KG1 (cell line): ENCODE results near the gene CEP55.
"Not testable (repeated sequence)": the region's sequence is repeated elsewhere in the genome, so short reads cannot be mapped to it uniquely, and the experiment has no call there.

Experiments
- DNase-seq: peaks from one replicate; lab custom pipeline; 2025; lab: John Stamatoyannopoulos, UW

CEP55 gene

DNA sequence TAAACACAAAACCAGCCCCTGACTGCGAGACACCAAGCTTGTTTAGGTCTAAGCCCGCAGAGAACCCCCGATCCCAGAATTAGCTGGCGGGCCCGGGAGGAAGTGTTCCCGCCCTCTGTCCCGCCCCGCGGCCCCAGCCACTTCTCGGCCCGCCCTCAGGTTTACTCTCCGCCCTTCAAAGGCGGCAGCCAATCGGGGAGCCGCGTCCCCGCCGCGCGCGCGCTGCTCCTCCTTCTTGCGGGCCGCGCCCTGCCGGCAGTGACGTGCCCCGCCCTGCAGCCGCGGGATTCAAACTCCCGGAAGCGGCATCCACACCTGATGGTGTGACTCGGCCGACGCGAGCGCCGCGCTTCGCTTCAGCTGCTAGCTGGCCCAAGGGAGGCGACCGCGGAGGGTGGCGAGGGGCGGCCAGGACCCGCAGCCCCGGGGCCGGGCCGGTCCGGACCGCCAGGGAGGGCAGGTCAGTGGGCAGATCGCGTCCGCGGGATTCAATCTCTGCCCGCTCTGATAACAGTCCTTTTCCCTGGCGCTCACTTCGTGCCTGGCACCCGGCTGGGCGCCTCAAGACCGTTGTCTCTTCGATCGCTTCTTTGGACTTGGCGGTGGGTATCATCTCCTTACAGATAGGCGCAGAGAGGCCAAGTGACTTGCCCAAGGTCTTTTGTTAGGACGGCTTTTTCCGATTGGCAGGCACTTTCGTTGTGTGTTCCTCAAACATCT, at the start of gene CEP55:
CEP55 (plus strand) TSS at position 291 of the 720 bp plus-strand sequence. CDS start 3,440 bp downstream, outside the sequence.
- DNase-seq, result peak; percentile 88

DNA sequence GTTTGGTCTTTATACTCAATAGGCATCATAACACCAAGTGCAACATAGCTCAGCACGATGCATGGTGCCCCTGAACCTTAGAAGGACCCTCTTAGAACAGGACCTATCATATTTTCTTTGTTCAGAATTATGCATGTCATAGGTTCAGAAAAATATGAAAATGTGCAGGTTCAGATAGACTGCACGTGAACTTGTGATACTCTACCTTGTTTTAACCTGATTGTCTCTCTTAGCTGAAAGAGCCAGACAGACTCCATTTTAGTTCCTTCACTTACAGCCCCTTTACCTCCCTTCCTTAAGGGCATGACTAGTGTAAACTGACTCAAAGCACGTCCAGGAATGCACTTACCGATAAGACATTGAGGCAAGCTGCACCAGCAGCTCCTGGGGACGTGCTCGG, 49.4 kb upstream of the CEP55 start:
- DNase-seq, result no peak

DNA sequence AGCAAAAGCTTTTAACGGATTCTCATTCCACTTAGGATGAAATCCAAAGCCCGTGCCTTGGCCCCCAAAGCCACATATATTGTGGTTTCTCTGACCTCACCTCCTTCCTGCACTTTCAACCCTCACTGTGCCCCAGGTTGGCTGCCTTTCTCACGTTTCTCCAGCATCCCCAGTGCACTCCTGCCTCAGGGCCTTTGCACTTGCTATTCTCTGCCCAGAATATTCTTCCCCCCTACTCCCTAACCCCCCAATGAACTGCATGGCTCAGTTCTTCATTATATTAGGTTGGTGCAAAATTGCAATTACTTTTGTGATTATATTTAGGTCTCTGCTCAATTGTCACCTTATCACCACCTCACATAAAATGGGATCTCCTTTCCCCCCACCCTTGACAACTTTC, 48.4 kb upstream of the CEP55 start:
- no peak for DNase-seq

DNA sequence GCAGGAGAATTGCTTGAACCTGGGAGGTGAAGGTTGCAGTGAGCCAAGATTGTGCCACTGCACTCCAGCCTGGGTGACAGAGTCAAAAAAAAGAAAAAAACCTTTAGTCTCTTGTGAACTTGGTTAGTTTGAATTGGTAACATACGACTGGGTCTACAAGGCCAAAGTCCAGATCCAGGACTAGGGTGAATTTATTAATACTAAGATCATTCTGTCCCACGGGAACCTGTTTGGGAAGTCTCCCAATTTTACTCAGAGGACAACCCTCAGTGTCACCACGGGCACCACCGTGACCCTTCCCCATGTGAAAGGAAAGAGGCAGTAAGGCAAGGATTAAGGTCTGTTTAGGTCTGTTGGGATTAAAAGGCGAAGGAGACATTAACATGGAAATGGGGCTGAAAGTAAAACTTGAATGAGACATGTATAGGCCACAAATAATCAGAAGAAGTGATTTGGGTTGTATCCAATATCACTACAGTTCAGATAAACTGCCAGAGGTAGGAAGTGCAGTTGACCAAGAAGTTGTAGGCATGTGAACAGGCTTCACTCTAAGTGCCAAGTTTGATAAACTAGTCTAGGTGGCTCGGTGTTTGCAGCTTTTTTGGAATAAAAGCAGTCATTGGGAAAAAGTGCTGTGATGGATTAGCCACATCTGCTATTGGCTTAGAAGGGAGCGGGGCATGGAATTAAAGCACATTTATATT, 45.0 kb upstream of the CEP55 start:
- DNase-seq, result no peak

DNA sequence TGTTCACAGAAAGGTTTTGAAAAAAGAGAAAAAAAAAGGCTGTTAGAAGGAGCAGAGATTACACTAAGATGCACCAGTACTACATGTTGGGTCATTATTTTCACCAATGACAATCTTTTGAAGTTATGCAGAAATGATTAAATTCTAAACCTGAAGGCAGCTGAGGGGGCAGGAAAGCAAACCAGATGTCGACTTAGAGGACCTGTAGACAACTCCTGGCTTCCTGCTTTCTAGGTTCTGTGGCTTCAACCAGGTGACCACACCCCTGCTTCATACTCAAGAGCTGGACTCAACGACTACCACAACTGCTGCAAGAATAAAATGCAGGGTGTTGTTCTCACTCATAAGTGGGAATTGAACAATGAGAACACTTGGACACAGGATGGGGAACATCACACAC, 44.3 kb upstream of the CEP55 start:
- DNase-seq, result no peak

DNA sequence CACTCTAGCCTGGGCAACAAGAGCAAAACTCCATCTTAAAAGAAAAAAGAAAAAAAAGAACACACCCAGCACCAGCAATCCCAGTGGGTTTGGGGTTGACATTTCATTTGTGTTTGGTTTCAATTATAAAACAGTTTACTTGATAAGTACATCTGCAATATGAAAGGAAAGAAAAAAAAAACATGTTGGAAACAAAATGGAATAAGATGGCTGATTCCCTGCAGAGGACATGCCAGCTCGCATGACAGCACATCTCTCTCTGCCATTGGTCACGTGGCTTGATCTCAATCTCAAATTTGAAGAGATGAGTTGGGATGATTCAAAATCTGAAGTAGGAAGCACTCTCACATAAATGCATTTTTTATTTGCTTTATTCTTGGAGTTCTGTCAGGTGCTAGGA, 42.3 kb upstream of the CEP55 start:
- DNase-seq, result no peak

DNA sequence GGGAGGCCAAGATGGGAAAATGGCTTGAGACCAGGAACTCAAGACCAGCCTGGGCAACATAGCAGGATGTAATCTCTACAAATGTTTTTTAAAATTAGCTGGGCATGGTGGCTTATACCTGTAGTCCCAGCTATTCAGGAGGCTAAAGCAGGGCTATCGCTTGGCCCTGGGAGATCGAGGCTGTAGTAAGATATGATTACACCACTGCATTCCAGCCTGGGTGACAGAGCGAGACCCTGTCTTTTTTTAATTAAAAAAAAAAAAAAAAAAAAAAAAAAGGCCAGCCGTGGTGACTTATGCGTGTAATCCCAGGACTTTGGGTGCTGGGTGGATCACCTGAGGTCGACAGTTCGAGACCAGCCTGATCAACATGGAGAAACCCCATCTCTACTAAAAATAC, 41.7 kb upstream of the CEP55 start:
- no peak for DNase-seq

DNA sequence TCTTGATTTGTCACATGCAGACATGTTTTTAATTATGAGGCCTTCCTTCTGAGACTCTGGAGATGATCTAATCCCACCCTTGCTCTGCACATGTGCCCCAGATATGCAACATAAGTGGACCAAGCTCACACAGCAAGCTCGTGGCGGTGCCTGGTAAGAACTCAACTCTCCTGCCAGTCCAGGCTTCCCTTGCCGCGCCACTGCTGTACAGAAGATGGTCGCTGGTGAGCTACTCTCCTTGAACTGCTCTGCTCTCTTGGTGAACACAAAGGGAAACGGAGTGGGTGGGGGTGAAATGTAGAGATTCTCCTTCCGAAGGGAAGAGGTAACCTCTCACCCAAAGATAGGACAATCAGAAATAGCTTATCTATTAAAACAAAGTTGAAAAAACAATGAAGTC, 39.9 kb upstream of the CEP55 start:
- no peak for DNase-seq

DNA sequence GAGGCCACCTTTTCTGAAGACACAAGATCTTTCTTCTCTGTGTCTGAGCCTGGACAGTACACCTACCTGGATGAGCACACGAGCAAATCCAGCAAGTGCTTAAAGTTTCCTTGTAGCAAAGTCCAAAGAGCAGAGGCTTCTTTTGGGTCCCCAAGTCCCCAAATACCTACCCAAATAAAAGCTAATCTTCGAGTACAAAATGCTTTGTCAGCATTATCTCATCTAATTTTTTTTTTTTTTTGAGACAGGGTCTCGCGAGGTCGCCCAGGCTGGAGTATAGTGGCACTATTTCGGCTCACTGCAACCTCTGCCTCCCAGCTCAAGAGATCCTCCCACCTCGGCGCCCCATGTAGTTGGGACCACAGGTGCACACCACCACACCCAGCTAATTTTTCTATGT, 38.9 kb upstream of the CEP55 start:
- no peak for DNase-seq

DNA sequence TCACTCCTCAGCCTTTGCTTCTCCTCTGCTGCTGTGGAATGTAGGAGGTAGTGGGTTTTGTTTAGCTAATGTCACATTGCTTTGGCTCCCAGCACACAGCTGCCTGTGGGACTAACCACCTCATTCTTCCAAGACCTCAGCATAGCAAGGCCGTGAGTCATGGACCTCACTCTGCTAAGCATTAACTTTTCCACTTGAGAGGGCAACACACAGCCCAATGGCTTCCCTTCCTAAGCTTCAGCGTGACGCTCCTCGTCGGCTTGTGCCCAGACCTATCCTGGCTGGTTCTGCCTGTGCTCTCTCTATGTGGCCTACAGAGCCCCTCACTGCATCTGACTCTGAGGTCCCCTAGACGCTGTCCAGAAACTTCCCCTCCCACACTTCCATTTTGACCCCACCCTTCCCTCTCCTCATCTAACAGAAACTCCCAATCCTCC, 37.6 kb upstream of the CEP55 start:
- no peak for DNase-seq

DNA sequence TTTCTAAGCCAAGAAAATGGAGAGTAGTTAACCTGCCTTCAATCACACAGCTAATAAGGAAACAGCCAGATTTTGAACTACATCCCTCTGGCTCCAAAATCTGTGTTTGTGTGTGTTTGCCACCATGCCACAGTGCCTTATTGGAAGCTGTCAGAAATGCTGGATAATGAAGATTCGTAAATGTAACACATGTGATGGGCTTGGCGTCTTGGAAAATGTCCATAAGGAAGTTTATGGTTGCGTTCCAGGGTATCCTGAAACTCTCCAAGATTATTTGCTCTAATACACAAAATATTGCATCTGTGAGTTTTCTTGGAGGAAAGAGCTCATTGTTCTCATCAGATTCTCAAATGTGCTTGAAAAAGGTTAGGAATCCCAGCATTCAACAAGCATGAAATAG, 36.9 kb upstream of the CEP55 start:
- DNase-seq, result no peak

DNA sequence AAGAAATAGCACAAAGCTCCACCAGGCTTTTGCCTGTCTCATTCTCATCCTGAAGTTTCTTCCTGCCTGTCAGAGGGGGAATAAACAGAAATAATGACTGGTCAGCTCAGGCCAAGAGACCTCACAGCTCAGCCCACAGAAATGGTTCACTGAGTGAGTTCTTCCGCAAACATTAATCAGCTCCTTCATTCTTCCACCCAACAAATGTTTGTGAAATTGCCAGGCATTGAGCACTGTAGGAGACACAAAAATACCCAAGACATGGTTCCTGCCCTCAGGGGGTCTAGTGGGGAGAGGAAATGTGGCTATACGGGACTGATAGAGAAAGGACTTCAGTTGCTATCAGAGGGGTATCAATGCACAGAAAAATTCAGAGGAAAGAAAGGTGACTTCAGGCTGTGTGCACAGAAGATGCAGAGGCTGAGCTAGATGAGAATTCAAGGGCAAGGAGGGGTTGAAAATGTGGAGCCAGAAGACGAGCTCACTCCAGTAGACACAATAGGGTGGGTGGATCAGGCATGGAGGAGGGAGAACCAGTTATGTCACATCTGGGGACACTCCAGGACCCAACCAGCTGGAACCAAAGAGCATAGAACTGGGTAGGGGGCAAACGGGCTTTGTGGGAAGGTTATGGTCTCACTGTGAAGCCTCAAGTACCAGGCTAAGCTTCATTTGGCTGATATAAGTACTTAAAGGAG, 35.2 kb upstream of the CEP55 start:
- no peak for DNase-seq

DNA sequence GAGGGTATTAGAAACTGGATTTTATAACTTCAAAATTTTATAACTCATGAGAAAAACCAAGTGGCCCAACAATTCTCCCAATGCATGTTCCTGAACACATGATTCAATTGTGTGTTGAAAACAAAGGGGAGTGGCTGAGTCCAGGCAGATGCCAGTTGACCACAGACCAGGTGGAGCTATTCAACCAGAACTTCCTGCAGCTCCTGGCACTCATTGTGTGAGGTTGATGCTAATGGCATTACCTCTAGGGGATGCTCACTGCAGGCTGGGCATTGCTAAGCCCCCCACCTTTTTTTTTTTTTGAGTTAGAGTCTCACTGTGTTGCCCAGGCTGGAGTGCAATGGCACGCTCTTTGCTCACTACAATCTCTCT, 34.6 kb upstream of the CEP55 start:
- DNase-seq, result no peak

DNA sequence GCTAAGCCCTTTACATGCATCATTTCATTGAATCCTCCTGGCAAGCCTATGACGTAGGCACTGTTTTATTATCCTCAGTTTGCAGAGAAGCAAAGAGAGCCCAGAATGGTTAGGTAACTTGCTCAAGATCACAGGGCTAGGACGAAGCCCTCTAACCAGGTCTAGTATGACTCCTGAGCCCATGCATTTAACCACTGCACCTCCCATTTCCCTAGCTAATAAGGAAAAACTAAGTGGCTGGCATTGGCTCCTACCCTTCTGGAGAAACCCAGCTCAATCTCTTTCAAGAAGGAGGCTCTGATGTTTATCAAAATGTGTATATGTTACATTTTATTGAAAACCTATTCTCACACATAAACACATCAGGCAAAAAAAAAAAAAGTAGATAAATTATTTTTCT, 34.0 kb upstream of the CEP55 start:
- DNase-seq, result no peak

DNA sequence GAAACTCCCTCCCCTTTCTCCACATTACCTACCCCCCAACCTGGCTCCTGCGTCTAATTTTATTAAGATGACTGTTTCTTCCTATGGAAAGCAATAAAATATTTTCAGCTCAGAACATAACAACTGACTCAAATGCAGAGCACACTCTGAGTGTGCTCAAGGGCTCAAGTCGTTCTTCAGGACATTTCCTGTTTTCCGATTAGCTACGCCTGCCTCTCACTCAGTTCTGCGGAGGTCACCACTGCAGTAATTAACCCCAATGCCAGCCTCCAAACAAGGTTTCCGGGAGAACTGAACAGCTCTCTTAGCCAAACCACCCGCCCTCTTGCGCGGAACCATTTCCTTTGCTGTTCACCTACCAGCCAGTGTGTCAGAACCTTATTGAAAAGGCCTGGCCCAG, 33.5 kb upstream of the CEP55 start:
- DNase-seq, result no peak

DNA sequence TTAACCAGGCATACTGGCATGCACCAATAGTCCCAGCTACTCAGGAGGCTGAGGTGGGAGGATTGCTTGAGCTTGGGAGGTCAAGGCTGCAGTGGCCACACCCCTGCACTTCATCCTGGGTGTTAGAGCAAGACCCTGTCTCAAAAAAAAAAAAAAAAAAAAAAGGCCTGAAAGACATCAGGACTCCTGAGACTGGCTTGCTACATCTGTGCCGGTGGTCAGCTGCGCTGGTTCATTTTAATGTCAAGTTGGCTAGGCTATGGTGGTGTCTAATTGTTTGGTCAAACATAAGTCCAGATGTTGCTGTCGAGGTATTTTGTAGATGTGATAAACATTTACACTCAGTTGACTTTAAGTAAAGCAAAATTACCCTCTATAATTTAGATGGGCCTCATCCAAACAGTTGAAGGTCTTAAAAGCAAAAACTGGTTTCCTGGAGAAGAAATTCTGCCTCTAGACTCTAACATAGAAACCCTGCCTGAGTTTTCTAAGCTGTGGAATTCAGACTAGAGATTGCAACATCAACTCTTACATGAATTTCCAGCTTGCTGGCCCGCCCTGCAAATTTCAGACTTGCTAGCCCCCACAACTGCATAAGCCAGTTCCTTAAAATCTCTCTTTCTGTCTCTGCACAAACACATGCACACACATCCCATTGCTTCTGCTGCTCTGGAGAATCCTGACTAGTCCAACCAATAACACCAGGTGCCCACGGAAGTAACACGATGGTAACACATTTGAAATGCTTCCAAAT, 32.5 kb upstream of the CEP55 start:
- DNase-seq, result no peak

DNA sequence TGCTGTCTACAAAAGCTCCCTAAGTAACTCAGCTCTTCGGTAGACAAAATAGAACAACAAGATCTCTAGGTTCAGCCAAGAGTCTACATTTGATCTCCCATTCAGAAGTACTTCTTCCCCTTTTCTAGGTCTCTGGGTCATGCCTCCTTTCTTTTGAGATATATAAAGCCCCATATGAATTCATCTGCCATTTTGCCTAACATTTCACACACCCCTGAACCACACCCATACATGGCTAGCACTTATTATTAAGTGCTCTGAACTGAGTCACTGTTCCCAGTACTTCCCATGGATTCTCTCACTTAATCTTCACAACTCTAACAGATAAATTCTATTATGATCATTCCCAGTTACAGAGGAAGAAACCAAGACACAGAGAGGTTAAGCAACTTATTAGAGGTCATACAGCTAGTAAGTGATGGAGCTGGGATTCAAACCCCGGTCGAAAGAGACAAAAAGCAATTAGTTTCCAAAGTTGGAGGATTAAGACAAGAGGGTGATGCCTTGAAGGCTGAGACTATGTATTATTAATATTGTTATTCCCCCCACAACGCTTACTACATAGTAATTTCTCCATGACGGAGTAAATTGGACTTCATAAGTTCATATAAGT, 31.5 kb upstream of the CEP55 start:
- no peak for DNase-seq

DNA sequence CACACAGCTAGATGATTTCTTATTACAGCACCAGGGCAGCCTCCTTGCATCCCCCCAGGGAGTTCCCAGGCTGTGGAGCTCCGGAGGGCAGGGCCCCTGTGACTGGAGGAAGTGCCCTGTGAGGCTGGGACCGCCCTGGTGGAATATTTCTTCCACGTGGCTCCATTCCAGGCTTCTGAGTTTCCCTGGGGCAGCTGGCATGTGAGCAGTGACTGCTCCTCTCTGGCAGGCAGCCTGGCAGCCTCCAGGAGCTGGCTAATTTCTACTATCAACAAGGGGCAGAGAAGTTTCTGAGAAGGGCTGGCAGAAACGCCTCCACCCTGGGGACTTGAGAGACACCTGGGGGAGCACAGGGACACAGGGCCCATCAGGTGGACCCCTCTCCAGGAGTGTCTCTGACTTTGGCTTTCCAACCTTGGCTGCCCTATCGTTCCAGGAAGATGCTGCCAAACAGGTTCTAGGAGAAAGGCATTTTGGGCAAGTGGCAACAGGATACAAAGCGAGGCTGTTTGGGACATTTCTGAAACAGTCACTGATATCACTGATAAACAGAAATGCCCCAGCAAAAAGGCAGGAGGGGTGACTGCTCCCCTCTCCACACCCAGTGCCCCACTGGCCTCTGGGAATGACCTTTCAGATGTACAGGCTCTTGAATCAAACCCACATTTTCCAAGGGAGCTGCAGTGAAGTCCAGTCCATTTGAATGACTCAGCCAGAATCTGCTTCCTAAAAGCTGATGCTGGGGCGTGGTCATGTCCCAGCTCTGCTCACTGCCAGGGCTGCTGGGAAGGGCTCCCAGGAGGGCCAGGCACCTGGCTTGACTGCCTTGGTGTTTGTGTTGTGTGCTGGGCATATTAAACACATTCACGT, 30.4 kb upstream of the CEP55 start:
- DNase-seq, result no peak

DNA sequence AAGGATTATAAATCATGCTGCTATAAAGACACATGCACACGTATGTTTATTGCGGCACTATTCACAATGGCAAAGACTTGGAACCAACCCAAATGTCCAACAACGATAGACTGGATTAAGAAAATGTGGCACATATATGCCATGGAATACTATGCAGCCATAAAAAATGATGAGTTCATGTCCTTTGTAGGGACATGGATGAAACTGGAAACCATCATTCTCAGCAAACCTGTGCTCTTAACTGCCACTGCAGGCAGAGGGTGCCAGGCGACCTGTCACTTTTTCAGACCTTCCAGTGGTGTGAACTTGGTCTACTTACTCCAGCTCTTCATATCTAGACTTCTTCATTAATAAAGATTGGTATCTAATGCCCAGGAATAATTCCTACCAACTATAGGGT, 28.8 kb upstream of the CEP55 start:
- not testable (repeated sequence) for DNase-seq

DNA sequence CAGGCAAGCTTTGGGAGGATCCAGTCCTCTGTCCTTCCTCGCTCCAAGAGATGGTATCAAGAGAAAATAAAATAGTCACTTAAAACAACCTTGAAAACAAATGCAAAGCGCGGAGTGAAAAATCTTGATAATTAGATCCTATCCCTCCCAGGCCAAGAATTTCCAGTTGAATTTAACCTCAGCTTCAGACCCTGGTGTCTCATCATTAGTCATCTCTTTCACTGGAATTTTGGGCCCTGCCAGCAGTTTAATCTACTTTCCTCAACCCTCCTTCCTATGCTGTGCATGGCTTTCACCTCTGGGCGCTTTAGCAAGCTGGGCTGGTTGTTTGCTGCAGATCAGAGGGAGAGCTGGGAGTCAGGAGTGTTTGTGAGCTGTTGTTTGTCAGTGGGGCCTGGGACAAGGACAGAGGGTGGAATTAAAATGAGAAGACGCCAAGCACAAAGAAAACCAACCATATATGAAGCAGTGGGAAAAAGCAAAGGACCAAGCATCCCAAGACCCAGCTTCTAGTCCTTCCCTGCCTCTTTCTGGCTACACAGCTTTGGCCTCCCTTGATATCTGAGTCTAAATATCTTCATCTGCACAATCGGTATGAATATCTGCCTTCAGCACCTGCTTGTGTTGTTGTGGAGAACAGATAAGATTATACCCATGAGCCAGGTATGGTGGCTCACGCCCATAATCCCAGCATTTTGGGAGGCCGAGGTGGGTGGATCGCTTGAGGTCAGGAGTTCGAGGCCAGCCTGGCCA, 27.8 kb upstream of the CEP55 start:
- DNase-seq, result no peak
